Fibroblast of lung (primary cell): Measurements from ENCODE around the gene FOXP2.

Source experiments
- EZH2 ChIP-seq: IDR thresholded peaks from 2 replicates; pipeline ENCODE4 v1.5.1; 2012; ENCODE audit warnings: low read length, control low read depth, mild to moderate bottlenecking; ENCODE audit errors: missing control alignments
- TF ChIP-seq, protein P1 (sequence below), 2 donors: IDR thresholded peaks in 1 of 2; conservative IDR thresholded peaks in 1 of 2; 1 replicate in 1 of 2; 2 replicates in 1 of 2; pipeline ENCODE4 v1.5.1; 2011 to 2012; ENCODE audit warnings: low read length in 2 of 2, control low read depth in 1 of 2, inconsistent platforms in 1 of 2, low read depth in 1 of 2, mild to moderate bottlenecking in 1 of 2

DNA sequence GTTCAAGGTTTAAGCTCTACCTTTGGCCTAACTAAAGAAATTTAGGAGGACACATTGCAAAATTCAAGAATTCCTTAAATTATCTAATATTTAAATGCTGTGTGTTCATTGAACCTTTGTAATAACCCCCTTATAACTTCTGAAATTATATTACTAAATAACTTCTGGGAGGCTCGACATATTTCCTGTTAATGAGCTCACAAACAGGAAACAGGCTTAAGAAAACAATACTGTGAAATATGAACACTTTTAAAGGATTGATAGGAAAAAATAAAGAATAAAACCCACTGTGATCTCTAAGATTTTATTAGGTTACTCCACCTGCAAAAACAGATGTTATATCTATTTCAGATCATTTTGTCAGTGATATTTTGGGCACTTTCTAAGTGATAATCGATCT is 74.1 kb downstream of the FOXP2 start:
- TF ChIP-seq, protein P1, sequence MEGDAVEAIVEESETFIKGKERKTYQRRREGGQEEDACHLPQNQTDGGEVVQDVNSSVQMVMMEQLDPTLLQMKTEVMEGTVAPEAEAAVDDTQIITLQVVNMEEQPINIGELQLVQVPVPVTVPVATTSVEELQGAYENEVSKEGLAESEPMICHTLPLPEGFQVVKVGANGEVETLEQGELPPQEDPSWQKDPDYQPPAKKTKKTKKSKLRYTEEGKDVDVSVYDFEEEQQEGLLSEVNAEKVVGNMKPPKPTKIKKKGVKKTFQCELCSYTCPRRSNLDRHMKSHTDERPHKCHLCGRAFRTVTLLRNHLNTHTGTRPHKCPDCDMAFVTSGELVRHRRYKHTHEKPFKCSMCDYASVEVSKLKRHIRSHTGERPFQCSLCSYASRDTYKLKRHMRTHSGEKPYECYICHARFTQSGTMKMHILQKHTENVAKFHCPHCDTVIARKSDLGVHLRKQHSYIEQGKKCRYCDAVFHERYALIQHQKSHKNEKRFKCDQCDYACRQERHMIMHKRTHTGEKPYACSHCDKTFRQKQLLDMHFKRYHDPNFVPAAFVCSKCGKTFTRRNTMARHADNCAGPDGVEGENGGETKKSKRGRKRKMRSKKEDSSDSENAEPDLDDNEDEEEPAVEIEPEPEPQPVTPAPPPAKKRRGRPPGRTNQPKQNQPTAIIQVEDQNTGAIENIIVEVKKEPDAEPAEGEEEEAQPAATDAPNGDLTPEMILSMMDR (conservative IDR thresholded peaks at IDR 0.05 in 1 of 2, IDR thresholded peaks at IDR 0.05 in 1 of 2; ENCODE audit: low read depth in 1 of 2, low read length in 2 of 2), result no peak
- no peak for TF ChIP-seq EZH2
